ENCODE measurements around the gene UGGT2. TPM values are rescaled to one million over a fixed set of nuclear protein-coding genes. Genes with fewer than 3 reads are reported as not detected.

Gene UGGT2
- total and polyA plus RNA-seq, 2 experiments from 2014 or later: 46.1 to 54.8 TPM

GRCh38 chr13:95968906-95969305 lies 84.3 kb downstream of the UGGT2 start:
- TF ChIP-seq EZH2 (IDR thresholded peaks at IDR 0.05; ENCODE audit: insufficient read depth, poor library complexity, severe bottlenecking): no peak
- TF ChIP-seq EZH2phosphoT487 (IDR thresholded peaks at IDR 0.05; ENCODE audit: insufficient read depth, low read depth): no peak
- H2AFZ ChIP-seq: no peak overlapping the region
- no peaks in the 10 kb centered on the region for H3K79me2 ChIP-seq (ENCODE audit: insufficient read depth)
- no peak overlapping the region for H3K9ac ChIP-seq
- in situ Hi-C loops (cut with MboI): no loop called here
- H3K27me3 ChIP-seq (replicated peaks; ENCODE audit: insufficient read depth): no peaks in the 10 kb centered on the region
- no peaks in the 10 kb centered on the region for H3K9me2 ChIP-seq (ENCODE audit: insufficient read depth)
- H3K36me3 ChIP-seq (ENCODE audit: low read depth): no peaks in the 10 kb centered on the region
- DNase-seq: no peak
- no peak overlapping the region for H3K4me2 ChIP-seq (ENCODE audit: unreplicated experiment)
- WGBS, 2 experiments (ENCODE audit: low coverage in 1 of 2, low lambda C conversion rate in 2 of 2, missing lambda C conversion rate in 2 of 2): 81 to 84% methylated on average over 2 of the region's 2 CpGs
- no peaks in the 10 kb centered on the region for H3K9me3 ChIP-seq (ENCODE audit: low read depth)
- no peaks in the 10 kb centered on the region for H3K4me1 ChIP-seq (ENCODE audit: insufficient read depth)
- H4K20me1 ChIP-seq (ENCODE audit: insufficient read depth): no peaks in the 10 kb centered on the region
- no peak overlapping the region for H3K4me3 ChIP-seq
- no peaks in the 10 kb centered on the region for H3F3A ChIP-seq (ENCODE audit: insufficient read depth)
- no peak overlapping the region for H3K27ac ChIP-seq

GRCh38 chr13:95957331-95957730 lies 95.9 kb downstream of the UGGT2 start:
- 69 to 79% methylated on average over 2 of the region's 2 CpGs for WGBS, 2 experiments (ENCODE audit: low coverage in 1 of 2, low lambda C conversion rate in 2 of 2, missing lambda C conversion rate in 2 of 2)

GRCh38 chr13:95956589-95957148 lies 96.5 kb downstream of the UGGT2 start:
- Histone ChIP-seq H3K9me3 (ENCODE audit: low read depth) (no peaks in the 10 kb centered on the region), H4K20me1 (ENCODE audit: insufficient read depth) (peaks cover 3% of the 10 kb centered on the region; the same call in 1 of the 2 replicates), H3K9me2 (ENCODE audit: insufficient read depth) (no peaks in the 10 kb centered on the region), H3K9ac (no peak overlapping the region), H3K27me3 (replicated peaks; ENCODE audit: insufficient read depth) (no peaks in the 10 kb centered on the region), H2AFZ (no peak overlapping the region), H3K36me3 (ENCODE audit: low read depth) (peaks cover 11% of the 10 kb centered on the region), H3K4me1 (ENCODE audit: insufficient read depth) (no peaks in the 10 kb centered on the region), H3K4me2 (ENCODE audit: unreplicated experiment) (no peak overlapping the region), H3K79me2 (ENCODE audit: insufficient read depth) (0 out of 2 replicates have a peak, but pooled peaks cover 7% of the 10 kb centered on the region), H3K4me3 (no peak overlapping the region), H3K27ac (no peak overlapping the region), H3F3A (ENCODE audit: insufficient read depth) (no peaks in the 10 kb centered on the region)
- peak; percentile 1 for DNase-seq
- TF ChIP-seq EZH2 (IDR thresholded peaks at IDR 0.05; ENCODE audit: insufficient read depth, poor library complexity, severe bottlenecking) (no peak), EZH2phosphoT487 (IDR thresholded peaks at IDR 0.05; ENCODE audit: insufficient read depth, low read depth) (no peak)
- in situ Hi-C loops (cut with MboI): no loop called here

More at GRCh38 chr13:95957331-95957730, 95.9 kb downstream of the UGGT2 start:
- peaks cover 11% of the 10 kb centered on the region for H3K36me3 ChIP-seq (ENCODE audit: low read depth)
- H2AFZ ChIP-seq: no peak overlapping the region
- H3K79me2 ChIP-seq (ENCODE audit: insufficient read depth): 0 out of 2 replicates have a peak, but pooled peaks cover 7% of the 10 kb centered on the region
- in situ Hi-C loops (cut with MboI): no loop called here
- no peak overlapping the region for H3K27ac ChIP-seq
- H4K20me1 ChIP-seq (ENCODE audit: insufficient read depth): peaks cover 5% of the 10 kb centered on the region; the same call in 1 of the 2 replicates
- DNase-seq: no peak
- no peak overlapping the region for H3K4me3 ChIP-seq
- H3K9me2 ChIP-seq (ENCODE audit: insufficient read depth): no peaks in the 10 kb centered on the region
- no peaks in the 10 kb centered on the region for H3K9me3 ChIP-seq (ENCODE audit: low read depth)
- H3K4me2 ChIP-seq (ENCODE audit: unreplicated experiment): no peak overlapping the region
- TF ChIP-seq EZH2phosphoT487 (IDR thresholded peaks at IDR 0.05; ENCODE audit: insufficient read depth, low read depth): no peak
- no peak for TF ChIP-seq EZH2 (IDR thresholded peaks at IDR 0.05; ENCODE audit: insufficient read depth, poor library complexity, severe bottlenecking)
- no peaks in the 10 kb centered on the region for H3K27me3 ChIP-seq (replicated peaks; ENCODE audit: insufficient read depth)
- H3F3A ChIP-seq (ENCODE audit: insufficient read depth): no peaks in the 10 kb centered on the region
- no peaks in the 10 kb centered on the region for H3K4me1 ChIP-seq (ENCODE audit: insufficient read depth)
- no peak overlapping the region for H3K9ac ChIP-seq

- Histone ChIP-seq H3K9me3 (ENCODE audit: low read depth) (no peaks in the 10 kb centered on the region), H3K27ac (no peak overlapping the region), H3K4me3 (no peak overlapping the region), H2AFZ (no peak overlapping the region), H3F3A (ENCODE audit: insufficient read depth) (no peaks in the 10 kb centered on the region), H4K20me1 (ENCODE audit: insufficient read depth) (no peaks in the 10 kb centered on the region; the same call in 1 of the 2 replicates), H3K27me3 (replicated peaks; ENCODE audit: insufficient read depth) (no peaks in the 10 kb centered on the region), H3K79me2 (ENCODE audit: insufficient read depth) (0 out of 2 replicates have a peak, but pooled peaks cover 7% of the 10 kb centered on the region), H3K9ac (no peak overlapping the region), H3K4me2 (ENCODE audit: unreplicated experiment) (no peak overlapping the region), H3K36me3 (ENCODE audit: low read depth) (peaks cover 11% of the 10 kb centered on the region), H3K9me2 (ENCODE audit: insufficient read depth) (no peaks in the 10 kb centered on the region), H3K4me1 (ENCODE audit: insufficient read depth) (no peaks in the 10 kb centered on the region)
- in situ Hi-C loops (cut with MboI): no loop called here
- TF ChIP-seq EZH2phosphoT487 (IDR thresholded peaks at IDR 0.05; ENCODE audit: insufficient read depth, low read depth): no peak
- TF ChIP-seq EZH2 (IDR thresholded peaks at IDR 0.05; ENCODE audit: insufficient read depth, poor library complexity, severe bottlenecking): no peak
- 97% methylated on average over 3 of the region's 3 CpGs for WGBS, 2 experiments (ENCODE audit: low coverage in 1 of 2, low lambda C conversion rate in 2 of 2, missing lambda C conversion rate in 2 of 2)
- no peak for DNase-seq
Measured at GRCh38 chr13:95955719-95956118, 97.5 kb downstream of the UGGT2 start.

All from GM23248 (cell line).